Measurements from ENCODE around the gene TF.

TF gene

GRCh38 chr3:133747373-133747772 is 1.2 kb downstream of the TF start:
- no peak for DNase-seq (ENCODE audit: low spot score)

GRCh38 chr3:133747907-133748639 is 1.9 kb downstream of the TF start:
- DNase-seq (ENCODE audit: low spot score): no peak

- DNase-seq (ENCODE audit: low spot score): no peak
Measured at GRCh38 chr3:133749427-133750258, 3.5 kb downstream of the TF start.

GRCh38 chr3:133750259-133750656 is 4.1 kb downstream of the TF start:
- no peak for DNase-seq (ENCODE audit: low spot score)

GRCh38 chr3:133753107-133753778 is 7.0 kb downstream of the TF start:
- DNase-seq (ENCODE audit: low spot score): no peak

- no peak for DNase-seq (ENCODE audit: low spot score)
Measured at GRCh38 chr3:133753779-133754164, 7.6 kb downstream of the TF start.

GRCh38 chr3:133754455-133754854 is 8.3 kb downstream of the TF start:
- no peak for DNase-seq (ENCODE audit: low spot score)

GRCh38 chr3:133754973-133755828 is 9.0 kb downstream of the TF start:
- no peak for DNase-seq (ENCODE audit: low spot score)

GRCh38 chr3:133756716-133757694 is 10.8 kb downstream of the TF start:
- DNase-seq (ENCODE audit: low spot score): no peak

GRCh38 chr3:133757701-133758567 is 11.7 kb downstream of the TF start:
- no peak for DNase-seq (ENCODE audit: low spot score)

GRCh38 chr3:133758568-133758928 is 12.4 kb downstream of the TF start:
- DNase-seq (ENCODE audit: low spot score): no peak

GRCh38 chr3:133758964-133759739 is 13.0 kb downstream of the TF start:
- DNase-seq (ENCODE audit: low spot score): no peak

GRCh38 chr3:133759740-133760305 is 13.6 kb downstream of the TF start:
- no peak for DNase-seq (ENCODE audit: low spot score)

GRCh38 chr3:133760916-133761315 is 14.7 kb downstream of the TF start:
- no peak for DNase-seq (ENCODE audit: low spot score)

- no peak for DNase-seq (ENCODE audit: low spot score)
Measured at GRCh38 chr3:133761605-133762484, 15.7 kb downstream of the TF start.

- no peak for DNase-seq (ENCODE audit: low spot score)
Measured at GRCh38 chr3:133762539-133762938, 16.3 kb downstream of the TF start.

GRCh38 chr3:133763797-133764683 is 17.8 kb downstream of the TF start:
- no peak for DNase-seq (ENCODE audit: low spot score)
